NCI-H1092 (cell line): ENCODE measurements around the gene SMARCD1.

Source experiments
- DNase-seq: peaks from one replicate; lab custom pipeline; 2025; lab: John Stamatoyannopoulos, UW

Gene SMARCD1

GRCh38 chr12:50084775-50085614, at the start of gene SMARCD1:
Gene SMARCD1, plus strand, starts transcription at chr12:50085342. Its CDS starts 28 bp downstream, at chr12:50085370.
- DNase-seq: peak; percentile 89

GRCh38 chr12:50038336-50038735, 46.8 kb upstream of the SMARCD1 start:
- DNase-seq: no peak

DNA sequence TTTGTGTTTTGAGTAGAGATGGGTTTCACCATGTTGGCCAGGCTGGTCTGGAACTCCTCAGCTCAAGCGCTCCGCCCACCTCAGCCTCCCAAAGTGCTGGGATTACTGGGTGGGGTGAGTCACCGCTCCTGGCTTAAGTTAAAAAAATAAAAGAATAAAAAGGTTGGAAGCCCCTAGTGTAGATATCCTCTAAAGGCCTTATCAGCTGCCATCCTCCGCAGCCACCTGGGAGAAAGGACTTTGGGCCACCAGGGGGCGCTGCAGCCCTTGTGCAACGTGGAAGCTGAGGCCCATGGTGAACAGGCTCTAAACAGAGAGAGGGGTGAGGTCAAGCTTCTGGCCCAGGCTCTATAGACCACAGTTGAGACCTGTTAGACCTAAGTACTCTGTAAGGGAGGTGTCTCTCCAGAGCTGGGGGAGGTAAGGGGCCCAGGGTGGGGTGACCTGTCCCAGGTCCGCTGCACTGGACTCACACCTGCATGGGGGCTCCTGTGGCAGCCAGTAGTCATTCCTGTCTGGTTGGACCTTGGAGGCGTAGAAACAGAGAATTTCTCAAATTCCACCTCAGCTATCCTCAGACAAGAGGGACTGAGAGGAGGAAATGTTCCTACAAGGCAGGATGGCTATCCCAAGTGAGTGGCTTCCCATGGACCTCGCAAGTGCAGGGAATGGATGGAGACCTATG, 45.8 kb upstream of the SMARCD1 start:
- DNase-seq: peak; percentile 36

DNA sequence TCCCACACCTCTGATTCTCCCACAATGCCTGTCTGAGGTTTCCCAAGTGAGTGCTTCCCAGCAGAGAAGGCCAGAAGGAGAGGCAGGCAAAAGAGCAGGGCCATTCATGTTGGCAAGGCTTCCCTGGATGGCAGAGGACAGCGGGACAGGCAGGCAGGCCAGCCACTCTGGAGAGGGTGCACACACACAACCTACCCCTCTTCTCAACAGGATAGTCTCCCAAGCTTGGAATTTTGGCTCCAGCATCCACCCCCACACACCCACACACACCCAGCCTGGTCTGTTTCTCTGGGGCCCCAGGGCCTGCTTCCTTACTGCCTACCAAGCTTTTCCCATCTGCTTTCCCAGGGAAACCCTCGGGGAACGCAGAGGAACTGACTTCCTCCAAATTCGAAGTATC, 44.5 kb upstream of the SMARCD1 start:
- DNase-seq: no peak

DNA sequence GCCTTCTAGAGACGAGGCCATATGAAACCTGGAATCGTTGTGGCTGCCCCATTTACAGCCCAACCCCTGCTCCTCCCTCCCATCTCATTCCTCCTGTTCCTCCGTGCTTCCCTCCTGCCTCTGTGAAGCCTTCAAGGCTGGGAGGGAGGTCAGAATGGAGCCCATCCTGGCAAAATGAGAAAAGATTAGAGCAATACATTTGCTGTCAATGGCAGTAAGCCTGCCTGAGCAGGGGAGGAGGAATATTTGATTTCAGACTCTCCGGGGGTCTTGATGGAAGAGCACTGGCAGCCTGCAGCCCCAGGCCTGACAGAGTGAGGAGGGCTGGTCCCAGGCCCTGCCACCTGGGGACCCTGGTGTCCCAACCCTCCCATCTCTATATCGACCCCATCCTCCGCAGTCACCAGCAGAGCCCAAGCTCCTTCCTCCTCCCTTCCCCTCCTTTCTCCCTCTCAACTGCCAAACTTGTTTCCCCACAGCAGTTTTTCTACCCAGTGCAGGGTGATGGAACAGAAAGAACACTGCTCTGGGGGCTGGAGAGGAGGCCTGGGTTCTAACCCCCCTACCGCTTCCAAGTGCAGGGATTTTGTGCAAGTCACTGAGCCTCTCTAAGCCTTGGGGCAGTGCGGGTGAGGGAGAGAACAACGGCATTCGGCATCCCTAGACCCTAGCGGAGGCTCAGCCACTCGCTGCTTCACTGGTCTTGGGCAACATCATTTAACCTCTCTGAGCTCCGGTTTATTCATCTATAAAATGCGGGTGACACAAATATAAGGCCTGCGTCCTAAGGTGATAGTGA, 43.9 kb upstream of the SMARCD1 start:
- no peak for DNase-seq

DNA sequence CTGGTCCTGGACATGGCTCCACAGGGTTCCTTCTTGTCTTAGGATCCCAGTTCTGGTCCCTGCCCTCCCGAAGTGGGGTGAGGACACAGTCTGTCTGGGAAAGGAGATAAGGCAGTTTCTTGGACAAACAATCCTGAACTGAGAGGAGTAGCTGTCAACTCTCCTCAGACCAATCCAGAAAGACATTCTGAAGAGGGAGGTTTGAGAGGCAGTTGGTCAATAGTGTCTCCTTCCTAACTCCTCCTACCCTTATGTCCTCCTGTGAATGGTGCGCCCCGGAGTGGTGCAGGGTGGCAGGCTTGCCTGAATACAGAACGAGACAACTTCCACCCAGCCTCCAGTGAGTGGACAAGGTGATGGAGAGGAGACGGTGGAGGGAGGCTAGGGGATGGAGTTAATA, 43.2 kb upstream of the SMARCD1 start:
- no peak for DNase-seq

DNA sequence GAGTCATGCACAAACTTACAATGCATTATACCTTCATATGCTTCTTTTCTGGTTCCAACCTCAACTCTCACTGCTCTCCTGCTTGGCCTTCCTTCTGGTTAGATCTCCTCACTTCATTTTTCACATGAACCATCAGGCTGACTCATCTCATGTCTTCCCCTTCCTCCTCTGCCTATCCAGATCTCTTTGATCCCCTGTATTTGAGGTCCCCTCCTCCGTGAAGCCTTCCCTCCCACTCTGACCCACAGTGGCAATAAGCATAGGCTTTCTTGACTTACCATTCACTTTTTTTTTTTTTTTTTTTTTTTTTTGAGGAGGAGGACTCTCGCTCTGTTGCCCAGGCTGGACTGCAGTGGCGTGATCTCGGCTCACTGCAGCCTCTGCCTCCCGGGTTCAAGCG, 42.4 kb upstream of the SMARCD1 start:
- no peak for DNase-seq

GRCh38 chr12:50043308-50043707, 41.8 kb upstream of the SMARCD1 start:
- no peak for DNase-seq

DNA sequence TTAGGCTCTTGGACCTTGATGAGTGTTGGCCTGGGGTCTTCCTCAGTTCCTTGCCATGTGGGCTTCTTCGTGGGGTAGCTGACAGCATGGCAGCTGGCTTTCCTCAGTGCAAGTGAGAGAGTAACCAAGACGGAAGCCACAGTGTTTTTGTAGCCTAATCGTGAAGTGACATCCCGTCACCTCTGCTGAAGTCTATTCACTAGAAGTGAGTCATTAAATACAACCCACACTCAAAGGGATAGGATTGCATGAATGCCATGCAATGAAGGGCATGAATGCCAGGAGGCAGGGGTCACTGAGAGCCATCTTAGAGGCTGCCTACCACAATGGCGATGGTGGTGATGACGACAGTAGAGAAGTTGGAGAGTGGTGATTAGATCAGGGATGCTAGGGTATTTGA, 41.3 kb upstream of the SMARCD1 start:
- DNase-seq: no peak

GRCh38 chr12:50047693-50048250, 37.4 kb upstream of the SMARCD1 start:
- DNase-seq: no peak

DNA sequence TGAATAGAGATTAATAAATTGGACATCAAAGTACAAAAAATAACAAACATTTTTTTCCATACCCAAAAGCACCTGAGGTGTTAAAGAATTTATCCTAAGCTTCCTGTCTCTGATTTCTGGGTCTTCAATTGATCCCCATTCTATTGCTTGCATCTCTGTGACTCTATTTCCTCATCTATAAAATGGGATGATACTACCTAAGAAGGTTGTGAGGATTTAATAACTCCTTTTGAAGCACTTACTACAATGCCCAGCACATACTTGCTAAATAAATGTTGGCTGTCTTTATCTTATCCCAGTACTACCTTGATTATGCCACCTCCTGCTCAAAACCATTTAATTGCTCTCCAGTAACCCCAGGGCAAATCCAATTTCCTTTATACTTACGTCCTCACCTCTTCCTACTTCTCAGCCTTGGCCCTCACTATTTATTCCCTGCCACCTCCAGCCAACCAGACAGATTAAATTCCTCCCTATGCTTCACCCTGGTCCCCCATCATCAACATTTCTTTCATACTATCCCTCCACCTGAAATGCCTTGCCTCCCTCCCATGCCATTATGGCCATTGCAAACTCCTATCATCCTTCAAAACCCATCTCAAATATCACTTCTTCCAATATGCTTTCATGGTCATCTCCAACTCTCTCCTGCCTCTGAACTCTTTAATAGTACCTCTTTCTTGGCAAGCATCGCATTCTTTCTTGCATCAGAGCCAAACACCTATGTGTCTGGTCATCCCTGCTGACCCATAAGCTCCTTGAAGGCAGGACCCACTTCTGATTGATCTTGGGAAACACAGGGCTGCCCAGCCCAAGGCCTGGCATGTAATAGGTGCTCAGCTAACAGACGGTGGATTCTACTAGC, 35.7 kb upstream of the SMARCD1 start:
- DNase-seq: no peak

- no peak for DNase-seq
Observed at GRCh38 chr12:50050119-50050385, 35.1 kb upstream of the SMARCD1 start.

GRCh38 chr12:50050410-50051098, 34.6 kb upstream of the SMARCD1 start:
- DNase-seq: no peak

DNA sequence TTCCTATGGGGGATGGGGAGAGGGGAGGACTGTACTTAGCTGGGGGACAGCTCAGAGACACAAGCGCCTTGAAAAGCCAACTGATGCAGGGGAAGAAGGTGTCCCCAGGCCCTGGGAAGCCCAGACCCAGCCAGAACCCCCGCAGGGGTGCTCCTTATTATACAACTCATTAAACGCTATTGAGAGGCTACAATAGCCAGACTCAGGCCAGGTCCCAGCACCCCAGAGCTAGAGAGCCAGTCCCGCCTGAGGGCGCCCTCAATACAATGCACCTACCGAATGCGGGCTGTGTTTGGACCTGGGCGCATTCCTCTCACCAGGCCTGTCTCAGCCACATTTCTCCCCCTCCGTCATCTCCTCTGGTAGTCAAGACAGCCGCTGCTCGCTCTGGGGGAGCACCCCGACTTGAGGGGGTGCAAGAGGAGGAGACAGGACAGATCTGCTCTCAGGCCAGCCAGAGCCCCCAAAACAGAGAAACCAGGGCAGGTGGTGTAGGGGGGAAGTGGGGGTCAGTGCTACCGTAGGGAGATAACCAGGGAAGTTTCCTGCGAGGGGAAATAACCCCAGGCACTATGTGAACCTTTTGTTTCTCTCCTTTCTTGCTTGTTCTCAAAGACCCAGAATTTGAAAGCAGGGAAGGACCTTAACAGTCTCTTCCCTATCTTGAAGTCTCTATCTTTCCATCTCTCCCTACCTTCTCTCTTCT, 33.9 kb upstream of the SMARCD1 start:
- DNase-seq: no peak

GRCh38 chr12:50052544-50052943, 32.6 kb upstream of the SMARCD1 start:
- no peak for DNase-seq

GRCh38 chr12:50052964-50053363, 32.2 kb upstream of the SMARCD1 start:
- no peak for DNase-seq

GRCh38 chr12:50053583-50053982, 31.6 kb upstream of the SMARCD1 start:
- no peak for DNase-seq

- DNase-seq: no peak
Observed at GRCh38 chr12:50055831-50056638, 29.1 kb upstream of the SMARCD1 start.

DNA sequence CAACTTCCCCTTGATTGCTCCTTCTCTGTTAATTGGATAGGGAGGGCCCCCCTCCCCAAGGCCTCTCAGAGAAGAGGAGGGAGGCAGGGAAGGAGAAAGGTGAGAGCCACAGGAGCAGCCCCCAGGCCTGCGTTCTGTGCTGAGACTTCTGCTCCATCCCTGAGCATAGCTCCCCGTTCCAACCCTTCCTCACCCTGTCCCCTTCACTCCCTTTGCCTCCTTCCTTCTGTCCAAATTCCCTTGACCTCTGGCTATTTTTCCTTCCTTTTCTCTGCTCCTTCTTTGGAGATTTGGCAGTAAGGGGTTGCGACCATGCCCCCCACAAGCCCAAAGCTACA, 28.5 kb upstream of the SMARCD1 start:
- DNase-seq: no peak
